ES-I3 (cell line): ENCODE results near the gene MPL.

Experiments used
- H3K36me3 ChIP-seq: 2 replicates; pipeline ENCODE4 v1.6.1; 2013; ENCODE audit warnings: mild to moderate bottlenecking, low read length, control low read depth, moderate library complexity; ENCODE audit not compliant: insufficient read depth
- H3K4me1 ChIP-seq: 2 replicates; pipeline ENCODE4 v1.6.1; 2013; ENCODE audit warnings: mild to moderate bottlenecking, control low read depth, low read length; ENCODE audit not compliant: insufficient read depth
- H3K9ac ChIP-seq: 2 replicates; pipeline ENCODE4 v1.6.1; 2013; ENCODE audit warnings: low read depth, mild to moderate bottlenecking, low read length, moderate library complexity
- H3K9me3 ChIP-seq: 2 replicates; pipeline ENCODE4 v1.6.1; 2013; ENCODE audit warnings: mild to moderate bottlenecking, low read length, moderate library complexity; ENCODE audit not compliant: control insufficient read depth, insufficient read depth

MPL gene

DNA sequence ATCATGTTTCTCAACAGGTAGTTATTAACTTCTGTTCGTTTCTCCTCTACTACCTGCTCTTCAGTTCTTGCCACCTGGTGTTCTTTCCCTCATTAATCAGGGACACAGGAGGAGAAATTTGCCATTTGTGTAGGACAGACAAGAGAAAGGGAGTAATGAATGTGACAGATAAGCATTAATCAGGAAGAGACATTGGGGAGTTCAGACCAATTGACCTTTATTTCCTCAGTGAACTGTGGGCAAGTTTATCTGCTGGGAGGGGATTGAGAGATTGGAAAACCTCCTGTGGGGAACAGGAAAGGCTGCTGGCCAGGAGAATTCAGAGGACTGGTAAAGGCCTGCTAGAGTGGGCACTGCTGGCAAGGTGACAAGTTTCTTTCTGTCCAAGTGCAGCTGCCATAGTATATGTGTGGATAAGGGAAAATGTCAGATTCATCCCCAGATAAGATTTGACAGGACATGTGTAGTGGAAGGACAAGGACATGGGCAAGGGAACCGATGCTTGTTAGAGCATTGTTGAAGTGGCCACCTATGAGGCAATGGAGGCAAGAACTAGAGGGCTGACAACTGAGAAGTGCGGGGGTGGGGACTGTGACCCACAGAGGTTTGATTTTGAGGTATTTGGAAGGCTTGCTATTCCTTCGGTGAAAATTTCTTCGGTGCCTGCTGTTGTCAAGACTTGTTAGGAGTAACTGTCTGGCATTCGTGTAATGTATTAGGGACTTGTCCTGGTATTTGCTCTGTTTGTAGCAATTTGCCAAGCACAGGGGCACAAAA is 64.7 kb downstream of the MPL start:
- Histone ChIP-seq H3K4me1 (no peaks in the 10 kb centered on the region), H3K9ac (no peak overlapping the region), H3K9me3 (no peaks in the 10 kb centered on the region), H3K36me3 (peaks cover 6% of the 10 kb centered on the region)
